Mucosa of rectum (tissue), 2 donors: Measurements from ENCODE around the gene SWT1.

Experiments
- H3K27ac ChIP-seq, 2 donors: one replicate each; pipeline ENCODE4 v1.7.0; 2013; ENCODE audit warnings: inconsistent platforms in 2 of 2, low read depth in 2 of 2, low read length in 2 of 2
- H3K27me3 ChIP-seq, 2 donors: one replicate each; pipeline ENCODE4 v1.7.0; 2013; ENCODE audit warnings: low read length in 2 of 2; ENCODE audit not compliant: control insufficient read depth in 2 of 2, insufficient read depth in 2 of 2
- H3K36me3 ChIP-seq, 2 donors: one replicate each; pipeline ENCODE4 v1.7.0; 2013; ENCODE audit warnings: low read length in 2 of 2; ENCODE audit not compliant: control insufficient read depth in 2 of 2, insufficient read depth in 2 of 2
- H3K4me1 ChIP-seq, 2 donors: one replicate each; pipeline ENCODE4 v1.7.0; 2013; ENCODE audit warnings: low read length in 2 of 2, mild to moderate bottlenecking in 1 of 2; ENCODE audit not compliant: control insufficient read depth in 2 of 2, insufficient read depth in 2 of 2
- H3K4me3 ChIP-seq, 2 donors: one replicate each; pipeline ENCODE4 v1.7.0; 2013; ENCODE audit warnings: low read length in 2 of 2
- H3K9ac ChIP-seq, 2 donors: one replicate each; pipeline ENCODE4 v1.7.0; 2013; ENCODE audit warnings: low read length in 2 of 2, low read depth in 1 of 2, mild to moderate bottlenecking in 1 of 2
- H3K9me3 ChIP-seq, 2 donors: one replicate each; pipeline ENCODE4 v1.7.0; 2013; ENCODE audit warnings: low read length in 2 of 2; ENCODE audit not compliant: control insufficient read depth in 2 of 2
- donor health status: healthy.
- donor health status: Normal muscosa, but diverticular disease.

SWT1 gene

GRCh38 chr1:185257950-185258208, 100.9 kb downstream of the SWT1 start:
- Histone ChIP-seq H3K36me3 (no peaks in the 10 kb centered on the region), H3K27me3 (no peaks in the 10 kb centered on the region), H3K4me3 (no peak overlapping the region), H3K9me3 (no peaks in the 10 kb centered on the region), H3K4me1 (no peaks in the 10 kb centered on the region), H3K27ac (no peak overlapping the region), H3K9ac (no peak overlapping the region)

DNA sequence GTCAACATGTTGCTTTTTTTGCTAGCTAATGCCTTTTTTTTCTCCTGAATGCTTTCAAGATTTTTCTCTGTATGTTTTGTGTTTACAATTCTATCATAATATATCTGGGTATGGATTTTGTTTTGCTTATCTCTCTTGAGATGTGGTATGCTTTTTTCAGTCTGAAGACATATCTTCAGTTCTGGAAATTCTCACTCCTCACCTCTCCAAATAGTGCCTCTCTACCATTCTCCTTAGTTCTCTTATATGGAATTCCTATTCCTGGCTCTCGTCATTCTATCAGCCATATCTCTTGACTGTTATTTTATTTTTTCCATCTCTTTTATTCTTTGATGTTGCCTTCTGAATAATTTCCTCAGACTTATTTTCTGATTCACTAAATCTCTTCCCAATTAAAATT, 101.7 kb downstream of the SWT1 start:
- no peaks in the 10 kb centered on the region for H3K9me3 ChIP-seq
- no peaks in the 10 kb centered on the region for H3K27me3 ChIP-seq
- H3K4me3 ChIP-seq, result no peak overlapping the region
- H3K4me1 ChIP-seq, result no peaks in the 10 kb centered on the region
- H3K36me3 ChIP-seq, result no peaks in the 10 kb centered on the region
- no peak overlapping the region for H3K9ac ChIP-seq
- no peak overlapping the region for H3K27ac ChIP-seq

DNA sequence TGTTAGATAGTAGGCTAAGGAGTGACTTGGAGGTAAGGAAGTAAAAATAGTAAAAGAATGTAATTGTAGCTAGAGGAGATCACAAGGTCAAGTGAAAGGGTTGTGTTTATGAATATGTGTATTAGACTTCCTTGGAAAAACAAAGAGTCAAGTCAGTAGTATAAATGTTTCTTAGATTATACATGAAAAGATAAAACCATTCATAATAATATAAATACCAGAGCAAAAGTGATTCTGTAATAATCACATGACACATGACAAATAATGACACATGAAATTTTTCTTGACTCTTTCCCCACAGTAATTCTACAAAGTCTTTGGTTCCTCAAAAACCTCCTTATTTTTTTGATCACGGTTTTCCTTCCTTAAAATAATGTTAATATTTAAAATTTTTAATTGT, 103.6 kb downstream of the SWT1 start:
- no peak overlapping the region for H3K4me3 ChIP-seq
- no peaks in the 10 kb centered on the region for H3K27me3 ChIP-seq
- no peak overlapping the region for H3K9ac ChIP-seq
- no peaks in the 10 kb centered on the region for H3K4me1 ChIP-seq
- no peak overlapping the region for H3K27ac ChIP-seq
- H3K36me3 ChIP-seq, result no peaks in the 10 kb centered on the region
- H3K9me3 ChIP-seq, result no peaks in the 10 kb centered on the region

DNA sequence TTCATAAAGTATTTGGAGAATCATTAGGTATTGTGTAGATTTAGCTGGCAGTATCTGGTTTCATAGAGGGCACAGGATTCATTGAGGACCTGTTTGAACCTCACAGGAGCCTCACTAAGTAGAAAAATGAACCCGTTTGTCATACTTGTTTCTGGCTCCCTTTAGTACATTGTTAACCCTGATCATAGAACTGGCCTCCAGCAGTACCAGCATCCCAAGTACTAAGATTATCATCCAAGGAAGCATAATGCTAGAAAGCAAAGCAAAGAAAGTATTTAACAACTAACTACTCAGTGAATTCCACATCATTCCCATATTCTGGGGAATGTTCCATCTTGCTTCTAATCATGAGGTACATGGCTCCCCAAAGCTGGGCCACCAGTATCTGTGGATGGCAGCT, 105.2 kb downstream of the SWT1 start:
- H3K4me3 ChIP-seq, result no peak overlapping the region
- no peak overlapping the region for H3K27ac ChIP-seq
- no peaks in the 10 kb centered on the region for H3K27me3 ChIP-seq
- H3K9ac ChIP-seq, result no peak overlapping the region
- no peaks in the 10 kb centered on the region for H3K9me3 ChIP-seq
- H3K36me3 ChIP-seq, result no peaks in the 10 kb centered on the region
- no peaks in the 10 kb centered on the region for H3K4me1 ChIP-seq

DNA sequence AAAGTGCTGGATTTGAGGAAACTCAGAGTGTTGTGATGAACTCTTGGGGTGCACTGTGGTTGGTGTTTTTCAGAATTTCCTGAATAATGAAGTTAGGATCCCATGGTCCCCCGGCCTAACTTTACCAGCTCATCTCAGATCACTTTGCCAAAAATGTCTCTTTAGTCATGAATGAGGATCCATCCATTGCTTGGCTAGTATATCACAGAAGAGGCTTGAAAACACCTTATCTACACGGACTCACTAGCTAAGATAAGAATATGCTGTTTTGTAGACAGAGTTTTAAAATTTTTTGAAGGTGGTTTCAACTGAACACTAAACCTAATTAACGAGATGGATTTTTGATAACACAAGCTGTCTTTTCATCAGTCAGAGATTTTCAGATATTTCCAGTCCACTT, 106.3 kb downstream of the SWT1 start:
- Histone ChIP-seq H3K27me3 (no peaks in the 10 kb centered on the region), H3K4me3 (no peak overlapping the region), H3K9ac (no peak overlapping the region), H3K9me3 (no peaks in the 10 kb centered on the region), H3K27ac (no peak overlapping the region), H3K36me3 (no peaks in the 10 kb centered on the region), H3K4me1 (no peaks in the 10 kb centered on the region)

DNA sequence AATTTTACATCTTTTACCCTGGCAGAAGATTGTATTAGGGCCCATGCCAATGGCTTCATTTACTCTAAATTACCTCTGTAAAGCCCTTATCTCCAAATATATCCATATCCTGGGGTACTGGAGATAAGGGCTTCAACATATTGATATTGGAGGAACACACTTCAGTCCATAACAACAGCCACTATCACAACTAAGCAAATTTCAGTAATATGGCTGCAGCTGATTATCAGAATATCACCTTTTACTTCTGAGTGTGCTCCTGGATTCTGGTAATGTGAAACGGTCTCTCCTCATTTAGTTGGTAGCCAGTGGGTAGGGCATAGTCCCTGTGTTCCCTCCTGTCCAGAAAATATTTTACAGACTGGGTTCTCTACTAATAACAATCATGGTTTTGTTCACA, 106.8 kb downstream of the SWT1 start:
- H3K9ac ChIP-seq, result no peak overlapping the region
- no peaks in the 10 kb centered on the region for H3K36me3 ChIP-seq
- no peaks in the 10 kb centered on the region for H3K27me3 ChIP-seq
- H3K4me1 ChIP-seq, result no peaks in the 10 kb centered on the region
- H3K4me3 ChIP-seq, result no peak overlapping the region
- H3K9me3 ChIP-seq, result no peaks in the 10 kb centered on the region
- H3K27ac ChIP-seq, result no peak overlapping the region

- Histone ChIP-seq H3K27me3 (no peaks in the 10 kb centered on the region), H3K9ac (no peak overlapping the region), H3K9me3 (no peaks in the 10 kb centered on the region), H3K36me3 (no peaks in the 10 kb centered on the region), H3K4me3 (no peak overlapping the region), H3K27ac (no peak overlapping the region), H3K4me1 (no peaks in the 10 kb centered on the region)
Measured at GRCh38 chr1:185265314-185265713, 108.3 kb downstream of the SWT1 start.

DNA sequence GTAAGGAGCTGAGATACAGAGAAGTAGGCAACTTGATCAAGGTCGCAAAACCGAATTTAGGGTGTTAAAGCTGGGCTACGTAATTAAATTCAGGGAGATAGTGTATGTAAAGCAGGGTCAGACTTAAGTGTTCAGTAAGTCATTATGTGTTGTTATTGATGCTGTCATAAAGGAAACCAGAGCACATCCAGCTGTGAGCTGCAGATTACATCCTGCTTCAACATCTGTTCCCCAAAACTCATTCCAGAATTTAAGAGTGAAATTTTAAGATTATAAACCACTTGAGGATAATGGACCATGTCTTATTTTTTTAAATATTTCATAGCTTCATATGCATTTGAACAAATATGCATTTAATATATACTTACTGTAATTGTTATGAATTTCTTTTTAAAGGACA, 110.3 kb downstream of the SWT1 start:
- Histone ChIP-seq H3K9ac (no peak overlapping the region), H3K4me3 (no peak overlapping the region), H3K9me3 (no peaks in the 10 kb centered on the region), H3K36me3 (no peaks in the 10 kb centered on the region), H3K27ac (no peak overlapping the region), H3K27me3 (no peaks in the 10 kb centered on the region), H3K4me1 (no peaks in the 10 kb centered on the region)

DNA sequence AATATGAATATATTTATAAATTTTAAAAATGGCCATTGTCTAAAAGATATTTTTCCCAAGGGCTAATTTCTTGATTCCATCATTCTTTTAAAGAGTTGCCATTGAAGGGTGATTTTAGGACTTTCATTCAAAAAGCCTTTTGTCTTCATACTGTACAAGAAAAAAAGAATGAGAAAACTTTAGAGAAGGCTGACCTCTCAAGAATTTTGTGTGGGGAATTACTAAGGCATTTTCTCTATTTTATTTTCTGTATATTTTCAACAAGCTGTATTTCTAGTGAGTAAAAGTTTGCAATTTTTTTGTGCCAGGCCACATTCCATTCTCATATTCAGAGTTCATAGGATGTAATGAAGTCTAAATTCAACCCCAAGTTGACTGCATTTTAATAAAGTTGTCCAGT, 110.7 kb downstream of the SWT1 start:
- Histone ChIP-seq H3K27ac (no peak overlapping the region), H3K4me3 (no peak overlapping the region), H3K9me3 (no peaks in the 10 kb centered on the region), H3K36me3 (no peaks in the 10 kb centered on the region), H3K9ac (no peak overlapping the region), H3K4me1 (no peaks in the 10 kb centered on the region), H3K27me3 (no peaks in the 10 kb centered on the region)

DNA sequence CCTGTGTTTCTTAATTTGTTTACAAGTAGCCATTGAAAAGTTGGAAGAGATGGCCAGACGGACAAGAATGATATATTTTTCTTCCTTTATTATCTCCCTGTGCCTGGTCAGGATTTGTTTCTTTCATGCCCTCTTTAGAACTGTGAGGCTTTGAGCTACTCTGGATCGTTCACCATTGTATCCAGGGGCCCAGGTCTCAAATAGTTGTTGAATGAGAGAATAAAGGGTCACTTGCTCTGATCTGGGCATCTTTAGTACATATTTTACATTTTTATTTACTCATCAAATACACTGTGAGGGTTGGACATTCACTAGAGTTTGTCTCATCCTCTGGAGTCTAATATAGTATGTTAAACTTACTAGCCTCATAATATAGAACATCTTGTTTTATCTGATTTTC, 111.4 kb downstream of the SWT1 start:
- Histone ChIP-seq H3K4me1 (no peaks in the 10 kb centered on the region), H3K27ac (no peak overlapping the region), H3K36me3 (no peaks in the 10 kb centered on the region)

GRCh38 chr1:185271921-185272320, 115.0 kb downstream of the SWT1 start:
- Histone ChIP-seq H3K9ac (no peak overlapping the region), H3K4me1 (no peaks in the 10 kb centered on the region), H3K27me3 (no peaks in the 10 kb centered on the region), H3K9me3 (no peaks in the 10 kb centered on the region), H3K36me3 (no peaks in the 10 kb centered on the region), H3K27ac (no peak overlapping the region), H3K4me3 (no peak overlapping the region)

More for the DNA sequence above, 111.4 kb downstream of the SWT1 start:
- Histone ChIP-seq H3K27me3 (no peaks in the 10 kb centered on the region), H3K9me3 (no peaks in the 10 kb centered on the region), H3K9ac (no peak overlapping the region), H3K4me3 (no peak overlapping the region)
